ENCODE measurements around the gene AMN1.

DNA sequence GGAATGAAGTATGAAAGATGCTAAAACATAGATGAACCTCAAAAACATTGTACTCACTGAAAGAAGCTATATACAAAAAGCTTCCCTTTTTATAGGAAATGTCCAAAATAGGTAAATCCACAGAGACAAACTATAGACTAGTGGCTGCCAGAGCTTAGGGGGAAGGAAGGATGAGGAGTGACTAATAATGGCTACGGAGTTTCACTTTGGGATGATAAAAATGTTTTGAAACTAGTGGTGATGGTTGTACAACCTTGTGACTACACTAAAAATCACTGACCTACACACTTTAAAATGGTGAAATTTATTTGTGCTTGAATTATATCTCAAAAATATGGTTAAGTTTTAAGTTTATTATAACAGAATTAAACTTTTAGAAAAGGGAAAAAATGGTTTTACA is 37.1 kb upstream of the AMN1 start:
- TF ChIP-seq, protein P1, sequence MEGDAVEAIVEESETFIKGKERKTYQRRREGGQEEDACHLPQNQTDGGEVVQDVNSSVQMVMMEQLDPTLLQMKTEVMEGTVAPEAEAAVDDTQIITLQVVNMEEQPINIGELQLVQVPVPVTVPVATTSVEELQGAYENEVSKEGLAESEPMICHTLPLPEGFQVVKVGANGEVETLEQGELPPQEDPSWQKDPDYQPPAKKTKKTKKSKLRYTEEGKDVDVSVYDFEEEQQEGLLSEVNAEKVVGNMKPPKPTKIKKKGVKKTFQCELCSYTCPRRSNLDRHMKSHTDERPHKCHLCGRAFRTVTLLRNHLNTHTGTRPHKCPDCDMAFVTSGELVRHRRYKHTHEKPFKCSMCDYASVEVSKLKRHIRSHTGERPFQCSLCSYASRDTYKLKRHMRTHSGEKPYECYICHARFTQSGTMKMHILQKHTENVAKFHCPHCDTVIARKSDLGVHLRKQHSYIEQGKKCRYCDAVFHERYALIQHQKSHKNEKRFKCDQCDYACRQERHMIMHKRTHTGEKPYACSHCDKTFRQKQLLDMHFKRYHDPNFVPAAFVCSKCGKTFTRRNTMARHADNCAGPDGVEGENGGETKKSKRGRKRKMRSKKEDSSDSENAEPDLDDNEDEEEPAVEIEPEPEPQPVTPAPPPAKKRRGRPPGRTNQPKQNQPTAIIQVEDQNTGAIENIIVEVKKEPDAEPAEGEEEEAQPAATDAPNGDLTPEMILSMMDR (conservative IDR thresholded peaks at IDR 0.05; ENCODE audit: low read depth, low read length), result no peak
- TF ChIP-seq EZH2 (IDR thresholded peaks at IDR 0.05; ENCODE audit: low read length, unreplicated experiment), result no peak
- TF ChIP-seq EZH2phosphoT487 (IDR thresholded peaks at IDR 0.05; ENCODE audit: borderline replicate concordance, low read length), result no peak

Measured in PC-3 (cell line).